ENCODE data around the gene PRCP. TPM values are rescaled to one million over a fixed set of nuclear protein-coding genes. Genes with fewer than 3 reads are reported as not detected.

PRCP gene
- polyA plus RNA-seq, 1 of the 3 experiments (the other 2 are of a cell fraction): 65.0 TPM

DNA sequence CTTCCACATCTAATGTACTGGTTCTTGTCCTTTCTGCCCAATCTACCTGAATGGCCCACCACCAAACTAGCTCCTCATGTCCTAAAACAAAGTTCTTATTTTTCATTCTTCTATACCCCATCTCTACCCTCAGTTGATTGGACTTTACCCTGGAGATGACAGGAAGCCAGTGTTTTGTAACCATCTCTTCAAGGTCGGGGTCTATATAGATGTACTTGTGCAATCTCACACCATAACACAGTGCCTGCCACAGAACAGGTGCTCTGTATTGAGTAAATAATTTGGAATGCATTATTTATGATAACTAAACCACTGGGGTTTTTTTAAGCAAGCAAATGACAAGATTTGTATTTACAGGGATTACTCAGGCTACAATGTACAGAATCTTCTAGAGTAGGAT is 89.9 kb downstream of the PRCP start:
- no peak overlapping the region for H3K27ac ChIP-seq (ENCODE audit: low read depth in 2 of 2, low read length in 1 of 2)
- ChIA-PET POLR2A (no interaction called here), CTCF (no interaction called here)
- DNase-seq: no peak
- H3K9me3 ChIP-seq: no peaks in the 10 kb centered on the region
- H3K4me2 ChIP-seq: no peak overlapping the region
- TF ChIP-seq EP300 (IDR thresholded peaks at IDR 0.05; ENCODE audit: borderline replicate concordance in 1 of 2, low read depth in 1 of 2, low read length in 1 of 2) (no peak), YY1 (IDR thresholded peaks at IDR 0.05; ENCODE audit: low read depth) (no peak), MXI1 (IDR thresholded peaks at IDR 0.05; ENCODE audit: low read depth, low read length) (no peak), RCOR1 (IDR thresholded peaks at IDR 0.05; ENCODE audit: low read length) (no peak), FOXM1 (IDR thresholded peaks at IDR 0.05; ENCODE audit: low read depth) (no peak), NFIC (IDR thresholded peaks at IDR 0.05; ENCODE audit: borderline replicate concordance) (no peak), NRF1 (IDR thresholded peaks at IDR 0.05; ENCODE audit: low read depth, low read length) (no peak), MAX (IDR thresholded peaks at IDR 0.05; ENCODE audit: low read depth) (no peak), RFX5 (IDR thresholded peaks at IDR 0.05; ENCODE audit: low read length) (no peak), CTCF (IDR thresholded peaks at IDR 0.05) (no peak), POLR2AphosphoS5 (IDR thresholded peaks at IDR 0.05; ENCODE audit: low read depth, low read length) (no peak), FOSL2 (IDR thresholded peaks at IDR 0.05; ENCODE audit: borderline replicate concordance, low read depth) (no peak), MEF2A (IDR thresholded peaks at IDR 0.05; ENCODE audit: borderline replicate concordance, low read depth) (no peak), USF2 (IDR thresholded peaks at IDR 0.05; ENCODE audit: borderline replicate concordance, low read depth, low read length) (no peak)
- WGBS (ENCODE audit: low lambda C conversion rate): 23% methylated on average over 1 of the region's 1 CpG
- no peaks in the 10 kb centered on the region for H3K36me3 ChIP-seq (replicated peaks in 1 of 2; ENCODE audit: control insufficient read depth in 1 of 2, insufficient read depth in 2 of 2, low read length in 1 of 2)
- no peaks in the 10 kb centered on the region for H3F3A ChIP-seq (replicated peaks; ENCODE audit: insufficient read depth)
- H3K9me2 ChIP-seq: no peaks in the 10 kb centered on the region
- H2AFZ ChIP-seq (ENCODE audit: low read depth): no peak overlapping the region
- H3K4me1 ChIP-seq (ENCODE audit: control insufficient read depth in 1 of 2, insufficient read depth in 2 of 2, low read depth in 1 of 2, low read length in 1 of 2): no peaks in the 10 kb centered on the region
- H4K20me1 ChIP-seq (ENCODE audit: insufficient read depth): no peaks in the 10 kb centered on the region
- H3K27me3 ChIP-seq (ENCODE audit: insufficient read depth): peaks cover 5% of the 10 kb centered on the region; the same call in 1 of the 2 replicates
- no peaks in the 10 kb centered on the region for H3K79me2 ChIP-seq (ENCODE audit: insufficient read depth)
- H3K4me3 ChIP-seq (ENCODE audit: low read depth in 2 of 2, low read length in 1 of 2): no peak overlapping the region
- no peak overlapping the region for H3K9ac ChIP-seq

DNA sequence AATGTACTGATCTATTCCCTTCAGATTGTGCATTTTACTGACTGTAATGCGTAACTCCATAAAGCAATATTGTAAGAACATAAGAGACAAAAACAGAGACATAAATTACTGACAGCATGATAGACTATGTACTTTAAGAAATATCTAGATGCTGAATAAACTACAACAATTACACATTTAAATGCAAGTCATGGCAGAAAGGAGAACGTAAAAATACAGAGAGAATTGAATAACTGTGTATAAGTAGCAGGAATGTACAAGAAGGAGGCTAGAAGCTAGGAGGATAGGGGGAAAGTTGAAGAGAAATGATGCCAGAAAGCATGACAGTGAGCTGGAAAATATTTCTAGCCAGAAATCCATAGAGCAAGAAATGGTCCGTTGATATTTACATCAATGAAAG is 92.6 kb downstream of the PRCP start:
- no peak overlapping the region for H3K4me3 ChIP-seq (ENCODE audit: low read depth in 2 of 2, low read length in 1 of 2)
- no peaks in the 10 kb centered on the region for H3F3A ChIP-seq (replicated peaks; ENCODE audit: insufficient read depth)
- no peaks in the 10 kb centered on the region for H3K9me2 ChIP-seq
- 77% methylated on average over 3 of the region's 3 CpGs for WGBS (ENCODE audit: low lambda C conversion rate)
- 0 out of 2 replicates have a peak, but pooled peaks cover 5% of the 10 kb centered on the region for H3K27me3 ChIP-seq (ENCODE audit: insufficient read depth)
- H4K20me1 ChIP-seq (ENCODE audit: insufficient read depth): no peaks in the 10 kb centered on the region
- no peaks in the 10 kb centered on the region for H3K36me3 ChIP-seq (replicated peaks in 1 of 2; ENCODE audit: control insufficient read depth in 1 of 2, insufficient read depth in 2 of 2, low read length in 1 of 2)
- no peaks in the 10 kb centered on the region for H3K79me2 ChIP-seq (ENCODE audit: insufficient read depth)
- no peak for DNase-seq
- ChIA-PET CTCF (no interaction called here), POLR2A (no interaction called here)
- H3K9me3 ChIP-seq: no peaks in the 10 kb centered on the region
- H3K9ac ChIP-seq: no peak overlapping the region
- no peak overlapping the region for H2AFZ ChIP-seq (ENCODE audit: low read depth)
- H3K4me2 ChIP-seq: no peak overlapping the region
- H3K27ac ChIP-seq (ENCODE audit: low read depth in 2 of 2, low read length in 1 of 2): no peak overlapping the region
- no peaks in the 10 kb centered on the region for H3K4me1 ChIP-seq (ENCODE audit: control insufficient read depth in 1 of 2, insufficient read depth in 2 of 2, low read depth in 1 of 2, low read length in 1 of 2)
- TF ChIP-seq TCF12 (IDR thresholded peaks at IDR 0.05) (no peak), ELF1 (IDR thresholded peaks at IDR 0.05) (no peak), RFX5 (IDR thresholded peaks at IDR 0.05; ENCODE audit: low read length) (no peak), RAD21 (IDR thresholded peaks at IDR 0.05; ENCODE audit: low read length) (no peak), JUND (IDR thresholded peaks at IDR 0.05) (no peak), MAX (IDR thresholded peaks at IDR 0.05; ENCODE audit: low read depth) (no peak), IRF3 (IDR thresholded peaks at IDR 0.05; ENCODE audit: low read depth, low read length) (no peak), MEF2A (IDR thresholded peaks at IDR 0.05; ENCODE audit: borderline replicate concordance, low read depth) (no peak)
- TF ChIP-seq, protein P1, sequence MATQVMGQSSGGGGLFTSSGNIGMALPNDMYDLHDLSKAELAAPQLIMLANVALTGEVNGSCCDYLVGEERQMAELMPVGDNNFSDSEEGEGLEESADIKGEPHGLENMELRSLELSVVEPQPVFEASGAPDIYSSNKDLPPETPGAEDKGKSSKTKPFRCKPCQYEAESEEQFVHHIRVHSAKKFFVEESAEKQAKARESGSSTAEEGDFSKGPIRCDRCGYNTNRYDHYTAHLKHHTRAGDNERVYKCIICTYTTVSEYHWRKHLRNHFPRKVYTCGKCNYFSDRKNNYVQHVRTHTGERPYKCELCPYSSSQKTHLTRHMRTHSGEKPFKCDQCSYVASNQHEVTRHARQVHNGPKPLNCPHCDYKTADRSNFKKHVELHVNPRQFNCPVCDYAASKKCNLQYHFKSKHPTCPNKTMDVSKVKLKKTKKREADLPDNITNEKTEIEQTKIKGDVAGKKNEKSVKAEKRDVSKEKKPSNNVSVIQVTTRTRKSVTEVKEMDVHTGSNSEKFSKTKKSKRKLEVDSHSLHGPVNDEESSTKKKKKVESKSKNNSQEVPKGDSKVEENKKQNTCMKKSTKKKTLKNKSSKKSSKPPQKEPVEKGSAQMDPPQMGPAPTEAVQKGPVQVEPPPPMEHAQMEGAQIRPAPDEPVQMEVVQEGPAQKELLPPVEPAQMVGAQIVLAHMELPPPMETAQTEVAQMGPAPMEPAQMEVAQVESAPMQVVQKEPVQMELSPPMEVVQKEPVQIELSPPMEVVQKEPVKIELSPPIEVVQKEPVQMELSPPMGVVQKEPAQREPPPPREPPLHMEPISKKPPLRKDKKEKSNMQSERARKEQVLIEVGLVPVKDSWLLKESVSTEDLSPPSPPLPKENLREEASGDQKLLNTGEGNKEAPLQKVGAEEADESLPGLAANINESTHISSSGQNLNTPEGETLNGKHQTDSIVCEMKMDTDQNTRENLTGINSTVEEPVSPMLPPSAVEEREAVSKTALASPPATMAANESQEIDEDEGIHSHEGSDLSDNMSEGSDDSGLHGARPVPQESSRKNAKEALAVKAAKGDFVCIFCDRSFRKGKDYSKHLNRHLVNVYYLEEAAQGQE (IDR thresholded peaks at IDR 0.05; ENCODE audit: low read depth, low read length): no peak
- TF ChIP-seq, protein P2, sequence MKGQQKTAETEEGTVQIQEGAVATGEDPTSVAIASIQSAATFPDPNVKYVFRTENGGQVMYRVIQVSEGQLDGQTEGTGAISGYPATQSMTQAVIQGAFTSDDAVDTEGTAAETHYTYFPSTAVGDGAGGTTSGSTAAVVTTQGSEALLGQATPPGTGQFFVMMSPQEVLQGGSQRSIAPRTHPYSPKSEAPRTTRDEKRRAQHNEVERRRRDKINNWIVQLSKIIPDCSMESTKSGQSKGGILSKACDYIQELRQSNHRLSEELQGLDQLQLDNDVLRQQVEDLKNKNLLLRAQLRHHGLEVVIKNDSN (IDR thresholded peaks at IDR 0.05; ENCODE audit: borderline replicate concordance, low read depth): no peak

Measured in SK-N-SH (cell line).